ENCODE measurements around the gene NRM.

NRM gene

GRCh38 chr6:30691208-30691847 is 544 bp upstream of the NRM start:
- no peaks in the 10 kb centered on the region for H4K20me1 ChIP-seq
- H3K27ac ChIP-seq = peak overlapping the region; percentile 100
- H3K27me3 ChIP-seq = no peaks in the 10 kb centered on the region
- peak overlapping the region; percentile 100 for H3K4me2 ChIP-seq
- H3K36me3 ChIP-seq = peaks cover 7% of the 10 kb centered on the region; the same call in 1 of the 2 replicates
- H3K9ac ChIP-seq = peak overlapping the region; percentile 100
- H3K9me3 ChIP-seq = no peaks in the 10 kb centered on the region
- no peak for TF ChIP-seq Cebpa-rat (IDR thresholded peaks at IDR 0.05)
- peak overlapping the region; percentile 91 for H3K4me3 ChIP-seq
- H3K4me1 ChIP-seq = peaks cover 34% of the 10 kb centered on the region

GRCh38 chr6:30689985-30690384 is 799 bp downstream of the NRM start:
- H3K36me3 ChIP-seq = peaks cover 3% of the 10 kb centered on the region; the same call in 1 of the 2 replicates
- H3K27ac ChIP-seq = peak overlapping the region; percentile 100
- H4K20me1 ChIP-seq = peaks cover 7% of the 10 kb centered on the region; the same call in 1 of the 2 replicates
- TF ChIP-seq Cebpa-rat (IDR thresholded peaks at IDR 0.05) = no peak
- no peaks in the 10 kb centered on the region for H3K9me3 ChIP-seq
- H3K4me1 ChIP-seq = peaks cover 34% of the 10 kb centered on the region
- H3K4me3 ChIP-seq = peak overlapping the region; percentile 91
- peak overlapping the region; percentile 100 for H3K4me2 ChIP-seq
- no peaks in the 10 kb centered on the region for H3K27me3 ChIP-seq
- H3K9ac ChIP-seq = peak overlapping the region; percentile 100

GRCh38 chr6:30689022-30689865 is 1.5 kb downstream of the NRM start:
- Histone ChIP-seq H3K4me2 (peak overlapping the region; percentile 100), H3K36me3 (peaks cover 4% of the 10 kb centered on the region), H3K9ac (peak overlapping the region; percentile 100), H3K9me3 (no peaks in the 10 kb centered on the region), H3K27me3 (no peaks in the 10 kb centered on the region), H4K20me1 (peaks cover 11% of the 10 kb centered on the region; the same call in 1 of the 2 replicates), H3K4me3 (peak overlapping the region; percentile 91), H3K27ac (peak overlapping the region; percentile 100), H3K4me1 (peaks cover 34% of the 10 kb centered on the region)
- no peak for TF ChIP-seq Cebpa-rat (IDR thresholded peaks at IDR 0.05)

GRCh38 chr6:30688569-30688968 is 2.2 kb downstream of the NRM start:
- Histone ChIP-seq H3K9me3 (no peaks in the 10 kb centered on the region), H3K27me3 (no peaks in the 10 kb centered on the region), H3K4me2 (peak overlapping the region; percentile 100), H3K9ac (peak overlapping the region; percentile 100), H3K27ac (peak overlapping the region; percentile 100), H3K4me3 (peak overlapping the region; percentile 91), H4K20me1 (peaks cover 15% of the 10 kb centered on the region; the same call in 1 of the 2 replicates), H3K4me1 (peaks cover 34% of the 10 kb centered on the region), H3K36me3 (peaks cover 7% of the 10 kb centered on the region)
- TF ChIP-seq Cebpa-rat (IDR thresholded peaks at IDR 0.05) = no peak

GRCh38 chr6:30687659-30688431 is 2.9 kb downstream of the NRM start:
- Histone ChIP-seq H3K4me1 (peaks cover 34% of the 10 kb centered on the region), H3K4me2 (peak overlapping the region; percentile 100), H3K9ac (peak overlapping the region; percentile 100), H4K20me1 (peaks cover 21% of the 10 kb centered on the region; the same call in 1 of the 2 replicates), H3K4me3 (peak overlapping the region; percentile 91), H3K9me3 (no peaks in the 10 kb centered on the region), H3K27me3 (no peaks in the 10 kb centered on the region), H3K36me3 (peaks cover 10% of the 10 kb centered on the region), H3K27ac (peak overlapping the region; percentile 100)
- TF ChIP-seq Cebpa-rat (IDR thresholded peaks at IDR 0.05) = no peak

GRCh38 chr6:30686908-30687658 is 3.7 kb downstream of the NRM start:
- Histone ChIP-seq H3K4me3 (peak overlapping the region; percentile 91), H3K4me1 (peaks cover 30% of the 10 kb centered on the region), H3K27me3 (no peaks in the 10 kb centered on the region), H3K9me3 (no peaks in the 10 kb centered on the region), H3K27ac (peak overlapping the region; percentile 100), H3K36me3 (peaks cover 10% of the 10 kb centered on the region), H3K4me2 (peak overlapping the region; percentile 100), H4K20me1 (peaks cover 24% of the 10 kb centered on the region), H3K9ac (peak overlapping the region; percentile 100)
- TF ChIP-seq Cebpa-rat (IDR thresholded peaks at IDR 0.05) = no peak

- Histone ChIP-seq H3K9me3 (no peaks in the 10 kb centered on the region), H3K4me1 (peaks cover 26% of the 10 kb centered on the region), H3K9ac (peak within 1 kb of the TSS; percentile 100), H3K36me3 (peaks cover 16% of the 10 kb centered on the region), H3K27me3 (no peaks in the 10 kb centered on the region), H3K4me3 (peak within 1 kb of the TSS; percentile 91), H4K20me1 (peaks cover 33% of the 10 kb centered on the region), H3K4me2 (peak within 1 kb of the TSS; percentile 100), H3K27ac (peak within 1 kb of the TSS; percentile 100)
- no peak for TF ChIP-seq Cebpa-rat (IDR thresholded peaks at IDR 0.05)
Measured at GRCh38 chr6:30686009-30686907, 4.5 kb downstream of the NRM start, which contains the start of gene PPP1R18. PPP1R18 (minus strand) TSS chr6:30686645; CDS start chr6:30686018, 627 bp downstream.

All from BLaER1 (cell line).